Stimulated activated CD4-positive, alpha-beta T cell treated with anti-CD3 and anti-CD28 coated beads, Interleukin-1b, Interleukin-23, amount 100 ng/mL, for 4 hours (primary cell): ENCODE measurements around the gene ANKRD36C.
"Not testable (repeated sequence)": the region's sequence is repeated elsewhere in the genome, so short reads cannot be mapped to it uniquely, and the experiment has no call there.

ENCODE experiments used
- DNase-seq, 2 donors: peaks; one replicate each; pipeline ENCODE4 v3.0.0-alpha.2; 2020; ENCODE audit warnings: low read depth in 2 of 2

The ANKRD36C gene

DNA sequence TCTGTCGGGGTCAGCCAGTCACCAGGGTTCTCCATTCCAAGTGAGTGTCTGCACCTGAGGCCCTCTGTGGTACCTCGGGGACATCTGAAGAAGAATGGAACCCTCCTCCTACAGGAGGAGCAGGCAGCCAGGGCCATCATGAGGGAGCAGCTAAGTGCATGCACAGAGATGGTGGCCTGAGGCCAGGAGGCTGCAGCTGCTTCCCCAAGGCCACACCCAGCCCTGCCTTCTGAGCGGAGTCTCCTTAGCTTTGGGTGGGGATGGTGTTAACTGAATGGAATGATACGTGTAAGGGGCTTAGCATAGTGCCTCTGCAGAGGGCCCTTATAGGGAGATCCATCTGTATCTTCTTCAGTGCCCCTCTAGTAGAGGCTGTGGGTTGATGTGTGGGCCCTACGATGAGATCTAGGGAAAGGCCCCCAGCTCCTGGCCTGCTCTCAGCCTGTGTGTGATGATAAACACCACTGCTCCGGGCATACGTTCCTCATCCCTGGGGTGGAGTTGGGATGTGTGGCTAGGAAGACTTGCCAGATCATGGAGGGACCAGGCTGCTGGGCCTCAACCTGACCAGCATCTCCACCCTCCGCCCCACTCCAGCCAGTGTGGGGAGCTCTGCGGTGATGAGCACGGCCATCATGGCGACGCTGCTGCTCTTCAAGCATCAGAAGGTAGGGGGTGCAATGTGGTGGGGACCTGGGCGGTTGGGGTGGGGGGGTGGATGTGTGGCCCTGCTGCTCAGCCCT lies 192.3 kb downstream of the ANKRD36C start:
- DNase-seq: not testable (repeated sequence)

DNA sequence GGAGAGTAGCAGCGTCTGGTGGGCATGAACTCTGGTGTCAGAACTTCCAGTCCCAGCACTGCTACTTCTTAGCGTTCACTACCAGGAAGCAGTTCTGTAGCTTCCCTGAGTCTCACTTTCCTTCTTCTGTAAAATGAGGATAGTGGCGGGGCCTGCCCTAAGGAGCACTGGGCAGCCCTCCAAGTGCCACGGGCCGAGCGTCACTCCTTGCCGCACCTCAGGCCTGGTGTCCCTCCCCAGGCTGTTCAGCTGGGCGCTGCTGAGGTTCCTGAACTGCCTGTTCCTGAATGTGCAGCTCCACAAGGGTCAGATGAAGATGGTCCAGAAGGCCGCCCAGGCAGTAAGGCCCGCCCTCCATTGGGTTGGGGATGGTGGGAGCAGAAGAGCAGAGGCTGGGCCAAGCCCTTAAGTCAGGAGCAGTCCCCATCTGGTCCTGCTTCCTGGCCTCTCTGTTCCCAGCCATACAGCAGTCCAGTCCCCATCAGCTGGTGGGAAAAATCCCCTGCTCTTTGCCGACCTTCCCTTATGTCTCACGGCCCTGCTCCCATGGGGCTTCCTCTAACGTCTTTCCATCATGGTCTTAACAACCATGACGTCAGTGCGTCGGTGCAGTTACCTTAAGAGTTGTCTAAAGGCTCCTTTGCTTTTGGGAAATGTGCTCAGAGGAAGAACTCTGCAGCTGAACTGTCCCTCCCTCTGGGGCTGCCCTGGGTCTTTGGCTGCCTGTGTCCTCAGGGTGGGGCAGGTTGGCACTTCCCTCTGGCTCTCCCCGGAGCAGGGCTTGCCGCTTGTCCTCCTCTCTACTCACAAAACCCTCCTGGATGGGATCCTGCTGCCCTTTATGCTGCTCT lies 195.2 kb downstream of the ANKRD36C start:
- not testable (repeated sequence) for DNase-seq

DNA sequence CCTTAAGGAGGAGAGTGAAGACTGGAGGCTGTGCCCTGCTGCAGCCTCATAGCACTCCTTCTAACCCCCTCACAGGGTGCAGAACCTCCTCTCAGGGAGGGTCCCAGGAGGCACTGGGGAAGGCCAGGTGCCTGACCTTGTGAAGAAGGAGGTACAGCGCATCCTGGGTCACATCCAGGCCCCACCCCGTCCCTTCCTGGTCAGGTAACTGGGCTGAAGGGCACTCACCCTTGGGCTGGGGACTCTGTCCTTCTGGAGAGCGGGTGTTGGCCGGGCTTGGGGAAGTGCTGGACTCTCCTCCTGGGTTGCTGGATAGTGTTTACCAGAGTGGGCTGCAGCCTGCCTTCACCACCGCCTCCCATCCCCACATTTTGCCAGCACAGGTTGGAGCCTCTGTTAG lies 197.7 kb downstream of the ANKRD36C start:
- not testable (repeated sequence) for DNase-seq

DNA sequence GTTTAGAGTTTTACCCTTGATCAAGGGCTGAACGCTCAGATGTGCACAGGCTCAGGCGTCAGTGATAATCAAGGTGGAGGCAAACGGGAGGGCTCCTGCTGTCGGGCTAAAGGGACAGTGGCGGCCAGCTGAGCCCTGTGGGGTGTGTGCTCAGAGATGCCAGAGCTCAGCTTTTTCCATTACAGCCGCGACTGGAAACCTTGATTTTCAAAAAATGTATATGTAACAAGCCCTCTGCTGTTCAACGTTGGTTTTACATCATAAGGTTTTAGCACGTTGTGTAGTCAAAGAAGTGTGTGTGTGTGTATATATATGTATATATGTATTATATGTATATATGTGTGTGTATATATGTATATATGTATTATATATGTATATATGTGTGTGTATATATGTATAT lies 201.4 kb downstream of the ANKRD36C start:
- DNase-seq: not testable (repeated sequence)

DNA sequence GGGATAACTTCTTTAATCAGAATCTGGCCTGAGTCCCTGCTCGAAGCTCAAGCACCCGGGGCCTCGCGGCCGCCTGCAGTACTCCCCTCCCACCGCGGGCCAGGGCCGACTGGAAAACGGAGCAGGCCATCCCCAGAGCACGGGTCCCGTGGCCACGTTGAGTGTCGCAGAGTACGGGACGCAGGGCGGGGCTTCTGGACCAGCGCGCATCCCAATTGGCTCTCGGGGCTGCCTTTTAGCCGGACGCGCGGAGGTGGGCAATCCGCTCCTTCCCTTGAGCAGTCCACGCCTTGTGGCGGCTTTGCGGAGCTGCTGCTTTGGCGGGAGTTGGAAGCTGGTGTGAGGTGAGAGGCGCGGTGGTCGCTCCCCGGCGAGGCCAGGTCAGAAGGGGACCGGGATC lies 202.2 kb downstream of the ANKRD36C start:
- DNase-seq: not testable (repeated sequence)

DNA sequence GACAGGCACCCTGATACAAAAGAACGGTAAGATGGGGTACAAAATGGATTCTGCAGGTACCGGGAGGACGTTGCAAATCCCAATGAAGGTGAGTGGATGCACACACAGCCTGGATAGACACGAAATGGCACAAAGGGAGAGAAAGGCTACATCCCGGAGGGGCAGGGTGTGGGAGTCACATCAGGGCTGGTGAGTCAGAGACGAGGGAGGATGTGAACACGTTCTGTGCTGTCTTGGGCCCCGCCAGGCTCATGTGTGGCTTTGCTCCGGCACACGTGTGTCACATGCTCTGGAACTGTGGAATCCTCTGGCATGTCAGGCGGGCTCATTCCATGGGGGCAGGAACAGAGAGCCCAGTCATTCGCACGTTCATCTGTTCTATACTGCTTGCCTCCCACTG lies 203.0 kb downstream of the ANKRD36C start:
- DNase-seq: not testable (repeated sequence)
